ENCODE results near the gene FGF22.

Gene FGF22

GRCh38 chr19:644789-645188, 5.1 kb downstream of the FGF22 start:
- DNase-seq = no peak

GRCh38 chr19:645912-646778, 6.5 kb downstream of the FGF22 start:
- DNase-seq = no peak

GRCh38 chr19:646779-647565, 7.3 kb downstream of the FGF22 start:
- no peak for DNase-seq

DNA sequence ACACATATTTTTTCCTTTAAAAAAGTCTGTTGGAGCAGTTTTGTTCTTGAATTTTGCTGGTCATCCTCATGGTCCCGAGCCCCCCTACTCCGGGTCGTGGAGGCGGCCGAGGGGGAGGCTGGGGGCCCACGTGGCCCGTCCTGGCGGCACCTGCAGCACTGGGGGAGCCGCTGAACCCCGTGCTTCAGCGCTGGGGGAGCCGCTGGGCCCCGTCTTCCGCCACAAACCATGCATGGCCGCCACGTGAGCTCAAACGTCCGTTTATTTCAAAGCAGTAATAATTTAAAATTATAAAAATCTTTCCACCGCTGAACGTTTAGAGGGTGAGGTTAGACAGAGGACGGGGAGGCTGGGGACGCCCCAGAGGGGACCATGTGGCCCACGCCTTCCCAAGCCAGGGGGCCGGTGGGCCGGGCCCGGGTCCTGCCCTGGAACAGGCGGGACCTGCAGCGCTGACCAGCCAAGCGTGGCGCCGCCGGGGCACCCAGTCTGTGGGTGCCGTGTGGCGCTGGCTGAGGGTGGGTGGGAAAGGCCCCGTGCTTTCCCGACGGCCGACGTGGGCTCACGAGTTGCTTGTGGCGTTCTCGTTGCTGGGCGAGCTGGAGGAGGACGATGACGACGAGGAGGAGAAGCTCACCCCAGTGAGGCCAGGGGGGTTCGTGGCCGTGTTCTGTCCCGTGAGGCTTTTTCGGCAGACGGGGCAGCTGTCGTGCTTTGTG, 8.0 kb downstream of the FGF22 start:
- no peak for DNase-seq

GRCh38 chr19:648305-648704, 8.6 kb downstream of the FGF22 start:
- no peak for DNase-seq

DNA sequence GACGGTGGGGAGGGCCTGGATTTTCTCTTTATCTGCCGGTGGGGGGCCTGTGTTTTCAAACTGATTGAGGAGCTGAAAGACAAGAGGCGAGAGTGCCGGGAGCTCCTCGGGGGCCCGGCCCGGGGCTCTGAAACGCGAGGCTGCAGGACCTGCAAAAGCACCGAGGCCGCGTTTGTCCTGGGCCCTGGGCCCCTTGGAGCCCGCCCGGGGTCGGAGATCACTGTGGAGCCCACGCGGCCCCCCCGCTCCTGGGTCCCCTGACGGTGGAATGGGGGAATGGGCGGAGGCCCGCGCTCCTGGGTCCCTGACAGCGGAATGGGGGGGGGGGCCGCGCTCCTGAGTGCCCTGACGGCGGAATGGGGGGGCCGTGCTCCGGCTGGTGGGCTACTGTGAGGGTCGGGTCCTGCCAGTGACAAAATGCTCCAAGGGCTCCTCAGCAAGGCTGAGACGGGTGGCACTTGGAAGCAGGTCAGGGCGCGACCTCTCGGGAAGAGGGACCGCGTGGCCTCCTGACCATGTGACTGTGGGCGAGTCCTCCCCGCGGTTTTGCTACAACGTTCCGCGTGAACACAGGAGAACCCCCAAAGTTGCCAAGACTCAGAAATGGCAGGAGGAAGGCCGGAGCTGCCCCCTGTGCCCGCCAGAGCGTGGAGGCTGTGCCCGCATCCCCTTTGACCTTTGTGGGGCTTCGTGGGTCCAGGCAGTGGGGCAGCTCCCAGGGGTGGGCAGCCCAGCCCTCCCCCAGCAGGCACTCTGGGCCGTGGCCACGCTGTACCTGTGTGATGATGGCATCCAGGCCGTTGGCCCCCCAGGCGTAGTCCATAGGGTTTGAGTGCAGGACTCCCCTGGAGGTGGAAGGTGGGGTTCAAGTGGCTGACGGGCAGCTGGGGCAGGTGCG, 9.5 kb downstream of the FGF22 start:
- no peak for DNase-seq

- DNase-seq = no peak
Observed at GRCh38 chr19:650121-650520, 10.4 kb downstream of the FGF22 start.

GRCh38 chr19:651114-651818, 11.6 kb downstream of the FGF22 start:
- DNase-seq = no peak

GRCh38 chr19:651991-652390, 12.3 kb downstream of the FGF22 start:
- no peak for DNase-seq

DNA sequence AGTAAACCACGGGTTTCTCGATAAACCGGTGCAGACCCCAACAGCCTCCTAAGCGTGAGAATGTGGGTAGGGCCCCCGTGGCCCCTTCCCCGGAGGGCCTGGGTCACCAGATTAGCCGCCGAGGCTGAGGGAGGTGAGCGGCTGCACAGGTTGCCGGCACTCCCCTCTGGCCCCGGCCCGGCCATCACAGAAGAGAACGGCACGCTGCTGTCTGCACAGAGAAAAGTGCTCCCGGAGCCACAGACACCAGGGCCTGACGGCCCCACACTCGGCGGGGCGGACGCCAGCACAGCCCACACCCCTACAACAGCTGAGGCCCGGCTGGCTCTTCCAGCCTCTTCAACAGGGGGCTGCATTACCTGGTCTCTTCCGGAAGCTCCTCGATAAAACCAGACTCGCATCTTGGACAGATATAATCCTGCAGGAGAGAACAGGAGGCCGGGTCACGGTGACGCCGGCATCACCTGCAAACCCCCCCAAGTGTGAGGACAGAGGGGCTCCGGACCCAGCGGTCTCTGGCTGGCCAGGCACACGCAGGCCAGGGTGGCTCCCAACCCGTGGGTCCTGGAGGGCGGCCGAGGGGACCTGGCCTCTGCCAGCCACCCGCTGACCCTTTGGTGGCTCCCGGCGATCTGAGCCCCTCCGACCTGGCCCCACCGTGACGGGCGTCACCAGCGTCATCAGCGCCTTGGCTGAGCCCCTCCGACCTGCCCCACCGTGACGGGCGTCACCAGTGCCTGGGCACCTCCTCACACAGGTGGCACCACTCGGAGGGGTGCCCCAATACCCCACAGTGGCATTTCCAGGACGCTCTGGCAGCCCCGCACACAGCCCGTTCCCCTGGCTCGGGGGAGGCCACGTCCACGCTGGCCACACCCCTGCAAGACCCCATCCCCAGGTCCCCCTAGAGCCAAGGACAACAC, 13.0 kb downstream of the FGF22 start:
- DNase-seq = no peak

DNA sequence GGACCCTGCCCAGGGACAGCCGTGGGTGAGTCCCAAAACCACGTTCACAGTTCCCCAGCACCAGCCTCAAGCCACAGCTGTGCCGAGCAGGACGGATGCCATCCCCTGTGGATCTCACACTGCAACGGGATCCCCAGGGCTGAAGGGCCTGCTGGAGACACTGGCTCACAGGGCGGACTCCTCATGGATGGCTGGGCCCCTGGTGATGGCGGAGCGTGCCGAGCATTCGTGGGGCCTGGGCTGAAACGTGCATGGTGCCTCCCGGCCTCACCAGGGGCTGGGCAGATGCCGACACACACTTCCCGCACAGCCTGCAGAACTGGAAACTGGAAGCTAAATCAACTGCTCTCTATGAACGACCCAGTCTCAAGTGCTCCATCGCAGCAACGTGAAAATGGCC, 13.7 kb downstream of the FGF22 start:
- no peak for DNase-seq

- no peak for DNase-seq
Observed at GRCh38 chr19:655691-656090, 16.0 kb downstream of the FGF22 start.

DNA sequence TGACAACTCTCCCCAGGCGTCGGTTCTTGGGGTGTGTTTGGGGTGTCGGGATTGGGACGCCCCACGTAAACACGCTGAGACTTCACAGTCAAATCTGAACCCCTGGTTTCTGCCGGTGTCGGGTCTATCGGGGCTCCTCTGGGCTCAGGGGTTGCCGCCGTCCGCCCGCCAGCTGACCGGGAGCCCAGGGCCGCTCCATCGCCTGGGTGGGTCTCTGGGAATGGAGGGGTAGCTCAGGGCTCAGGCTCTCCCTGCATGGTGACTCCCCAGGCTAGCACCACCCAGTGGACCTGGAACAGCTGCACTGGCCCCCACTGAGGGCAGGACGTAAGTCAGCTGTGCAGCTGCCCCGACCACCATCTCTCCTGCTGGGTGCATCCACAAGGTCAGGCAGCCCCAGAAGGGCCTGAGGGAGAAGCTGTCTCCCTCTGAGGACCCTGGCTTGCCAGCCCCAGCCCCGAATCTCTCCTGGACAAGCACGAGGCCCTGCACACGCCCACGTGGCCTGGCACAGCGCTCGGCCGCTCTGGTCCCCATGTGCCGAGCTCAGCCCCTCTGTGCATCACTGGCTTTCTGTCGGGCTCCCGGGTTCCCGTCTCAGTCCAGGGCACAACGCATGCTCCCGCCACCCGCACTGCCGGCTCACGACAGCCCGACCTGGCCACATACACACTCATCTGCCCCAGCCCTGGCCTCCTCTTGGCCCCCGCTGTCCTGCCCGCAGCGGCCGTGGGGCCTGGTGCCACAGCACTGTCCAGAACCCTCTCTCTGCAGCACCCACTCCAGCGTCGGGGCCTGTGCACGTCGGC, 17.3 kb downstream of the FGF22 start:
- DNase-seq = no peak

- DNase-seq = no peak
Observed at GRCh38 chr19:657611-658010, 17.9 kb downstream of the FGF22 start.

DNA sequence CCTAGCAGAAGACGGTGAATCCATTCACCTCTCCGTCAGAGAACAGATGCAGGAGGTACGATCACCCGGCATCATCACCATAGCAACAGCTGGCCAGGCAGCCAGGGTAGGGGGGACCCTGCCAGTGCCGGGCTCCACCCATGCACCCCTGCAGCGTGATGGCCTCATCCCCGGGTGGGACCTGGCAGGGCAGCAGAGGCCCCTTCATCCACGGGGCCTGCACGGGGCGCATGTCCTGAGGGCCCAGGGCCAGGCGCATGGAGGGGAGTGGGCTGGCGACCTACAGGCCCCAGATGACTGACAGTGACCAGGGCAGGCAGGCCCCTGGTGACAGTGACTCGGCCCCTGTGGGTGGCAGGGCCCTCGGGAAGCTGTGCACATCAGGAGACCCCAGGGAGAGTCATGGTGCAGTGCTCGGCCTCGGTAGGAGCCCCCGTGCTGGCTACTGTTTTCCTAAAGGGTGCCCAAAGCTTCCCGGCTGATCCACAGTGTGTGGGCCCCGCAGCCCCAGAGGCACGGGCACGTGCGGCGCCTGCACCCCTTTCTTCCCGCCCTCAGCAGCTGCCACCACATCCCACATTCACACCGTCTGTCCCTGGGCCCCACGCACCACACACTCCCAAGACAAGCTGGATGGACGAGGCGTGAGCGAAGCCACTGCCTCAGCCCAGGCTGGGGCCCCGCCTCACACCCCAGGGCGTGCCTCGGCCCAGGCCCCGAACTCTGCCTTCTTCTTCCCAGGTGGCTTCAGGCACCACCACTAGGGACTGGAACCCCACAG, 18.6 kb downstream of the FGF22 start:
- no peak for DNase-seq

GRCh38 chr19:658916-659839, 19.5 kb downstream of the FGF22 start:
- peak; percentile 66 to 79 for DNase-seq

- no peak for DNase-seq
Observed at GRCh38 chr19:660793-661426, 21.2 kb downstream of the FGF22 start.

Data from CD4-positive, alpha-beta T cell treated with Interleukin-1 beta for 1 hour (primary cell).